ENCODE results near the gene HNRNPA1L2. TPM values are rescaled to one million over a fixed set of nuclear protein-coding genes. Genes with fewer than 3 reads are reported as not detected.

HNRNPA1L2 gene
- polyA plus RNA-seq, 1 of the 3 experiments (the other 2 are of a cell fraction), result 4.5 TPM

Other genes with a start within 250 kb of the HNRNPA1L2 start
- 8.9 and 10.1 TPM in 2 replicates for gene THSD1, start 236.3 kb upstream of the HNRNPA1L2 start, polyA plus RNA-seq (2012; rRNA removed)
- gene VPS36, start 191.8 kb upstream of the HNRNPA1L2 start, polyA plus RNA-seq (2012; rRNA removed), result 9.9 and 14.5 TPM in 2 replicates
- gene CKAP2, start 187.0 kb upstream of the HNRNPA1L2 start, polyA plus RNA-seq (2012; rRNA removed), result 7.1 TPM in 2 replicates
- gene SUGT1, start 10.4 kb downstream of the HNRNPA1L2 start, polyA plus RNA-seq (2012; rRNA removed), result 17.8 and 18.6 TPM in 2 replicates
- not detected in 2 replicates for gene CNMD, start 97.4 kb downstream of the HNRNPA1L2 start, polyA plus RNA-seq (2012; rRNA removed)
- gene PCDH8, start 206.2 kb downstream of the HNRNPA1L2 start, polyA plus RNA-seq (2012; rRNA removed), result not detected in 2 replicates